ENCODE measurements around the gene ABCC10.
"Not testable (repeated sequence)": the region's sequence is repeated elsewhere in the genome, so short reads cannot be mapped to it uniquely, and the experiment has no call there.

Gene ABCC10, protein sequence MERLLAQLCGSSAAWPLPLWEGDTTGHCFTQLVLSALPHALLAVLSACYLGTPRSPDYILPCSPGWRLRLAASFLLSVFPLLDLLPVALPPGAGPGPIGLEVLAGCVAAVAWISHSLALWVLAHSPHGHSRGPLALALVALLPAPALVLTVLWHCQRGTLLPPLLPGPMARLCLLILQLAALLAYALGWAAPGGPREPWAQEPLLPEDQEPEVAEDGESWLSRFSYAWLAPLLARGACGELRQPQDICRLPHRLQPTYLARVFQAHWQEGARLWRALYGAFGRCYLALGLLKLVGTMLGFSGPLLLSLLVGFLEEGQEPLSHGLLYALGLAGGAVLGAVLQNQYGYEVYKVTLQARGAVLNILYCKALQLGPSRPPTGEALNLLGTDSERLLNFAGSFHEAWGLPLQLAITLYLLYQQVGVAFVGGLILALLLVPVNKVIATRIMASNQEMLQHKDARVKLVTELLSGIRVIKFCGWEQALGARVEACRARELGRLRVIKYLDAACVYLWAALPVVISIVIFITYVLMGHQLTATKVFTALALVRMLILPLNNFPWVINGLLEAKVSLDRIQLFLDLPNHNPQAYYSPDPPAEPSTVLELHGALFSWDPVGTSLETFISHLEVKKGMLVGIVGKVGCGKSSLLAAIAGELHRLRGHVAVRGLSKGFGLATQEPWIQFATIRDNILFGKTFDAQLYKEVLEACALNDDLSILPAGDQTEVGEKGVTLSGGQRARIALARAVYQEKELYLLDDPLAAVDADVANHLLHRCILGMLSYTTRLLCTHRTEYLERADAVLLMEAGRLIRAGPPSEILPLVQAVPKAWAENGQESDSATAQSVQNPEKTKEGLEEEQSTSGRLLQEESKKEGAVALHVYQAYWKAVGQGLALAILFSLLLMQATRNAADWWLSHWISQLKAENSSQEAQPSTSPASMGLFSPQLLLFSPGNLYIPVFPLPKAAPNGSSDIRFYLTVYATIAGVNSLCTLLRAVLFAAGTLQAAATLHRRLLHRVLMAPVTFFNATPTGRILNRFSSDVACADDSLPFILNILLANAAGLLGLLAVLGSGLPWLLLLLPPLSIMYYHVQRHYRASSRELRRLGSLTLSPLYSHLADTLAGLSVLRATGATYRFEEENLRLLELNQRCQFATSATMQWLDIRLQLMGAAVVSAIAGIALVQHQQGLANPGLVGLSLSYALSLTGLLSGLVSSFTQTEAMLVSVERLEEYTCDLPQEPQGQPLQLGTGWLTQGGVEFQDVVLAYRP (N-terminal part only)
- 51.4 to 66.7 (median 66.6) reads per million in 3 donors for total RNA-seq

- Histone ChIP-seq H3K27ac (ENCODE audit: insufficient read depth, low read length, poor library complexity, severe bottlenecking) (peak within 1 kb of the TSS; percentile 83), H3K4me3 (ENCODE audit: insufficient read depth, low read depth, low read length, poor library complexity, severe bottlenecking) (peak within 1 kb of the TSS; percentile 78), H3K36me3 (ENCODE audit: control insufficient read depth, insufficient read depth, low read length) (peaks cover 14% of the 10 kb centered on the region), H3K9me3 (ENCODE audit: control insufficient read depth, low read length) (no peaks in the 10 kb centered on the region), H3K27me3 (replicated peaks; ENCODE audit: control insufficient read depth, insufficient read depth, low read length, poor library complexity, severe bottlenecking) (no peaks in the 10 kb centered on the region), H3K4me1 (ENCODE audit: control insufficient read depth, insufficient read depth, low read length, poor library complexity, severe bottlenecking) (peaks cover 11% of the 10 kb centered on the region)
- peak; percentile 85 to 91 (median 90) for DNase-seq
These were observed at the start of gene ABCC10 for GRCh38 chr6:43427406-43428111. ABCC10 (plus strand) TSS chr6:43427541; CDS start chr6:43427979, 438 bp downstream.

DNA sequence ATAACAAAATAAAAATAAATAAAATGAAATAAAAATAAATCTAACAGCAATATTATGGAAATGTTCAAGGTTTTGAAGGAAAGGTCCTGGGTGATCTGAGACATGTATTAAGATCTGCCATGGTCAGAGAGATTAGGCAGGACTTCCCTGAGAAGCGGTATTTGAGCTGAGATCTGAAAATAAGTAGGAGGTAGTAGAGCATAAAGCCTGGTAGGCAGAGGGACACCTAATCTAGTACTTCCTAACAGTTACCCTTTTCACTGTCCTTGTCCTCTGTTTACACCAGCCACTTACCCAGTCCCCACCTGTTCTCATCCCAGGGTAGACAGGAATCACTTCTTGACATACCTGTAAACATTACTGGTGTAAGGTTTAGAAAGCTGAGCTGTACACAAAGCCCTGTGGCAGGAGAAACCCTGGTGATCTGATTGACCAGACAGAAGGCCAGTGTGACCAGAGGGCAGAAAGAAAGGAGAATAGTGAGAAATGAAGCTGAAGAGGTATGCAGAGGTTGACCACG, 49.6 kb upstream of the ABCC10 start:
- Histone ChIP-seq H3K27me3 (replicated peaks; ENCODE audit: control insufficient read depth, insufficient read depth, low read length, poor library complexity, severe bottlenecking) (no peaks in the 10 kb centered on the region), H3K4me1 (ENCODE audit: control insufficient read depth, insufficient read depth, low read length, poor library complexity, severe bottlenecking) (peaks cover 10% of the 10 kb centered on the region), H3K27ac (ENCODE audit: insufficient read depth, low read length, poor library complexity, severe bottlenecking) (no peak overlapping the region), H3K4me3 (ENCODE audit: insufficient read depth, low read depth, low read length, poor library complexity, severe bottlenecking) (no peak overlapping the region), H3K36me3 (ENCODE audit: control insufficient read depth, insufficient read depth, low read length) (no peaks in the 10 kb centered on the region), H3K9me3 (ENCODE audit: control insufficient read depth, low read length) (no peaks in the 10 kb centered on the region)
- no peak for DNase-seq

DNA sequence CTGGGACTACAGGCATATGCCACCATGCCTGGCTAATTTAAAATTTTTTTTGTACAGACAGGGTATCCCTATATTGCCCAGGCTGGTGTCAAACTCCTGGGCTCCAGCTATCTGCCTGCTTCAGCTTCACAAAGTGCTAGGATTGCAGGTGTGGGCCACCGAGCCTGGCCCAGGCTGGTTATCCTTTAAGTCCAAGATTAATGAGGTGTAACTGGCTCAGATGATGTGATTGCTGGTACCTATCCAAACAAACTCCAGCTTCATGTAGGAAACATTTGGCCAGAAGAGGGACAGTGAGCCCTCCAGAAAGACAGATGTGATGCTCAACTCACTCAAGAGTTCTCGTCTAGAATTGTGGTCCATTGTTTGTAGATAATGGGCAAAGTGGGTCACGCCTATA, 48.7 kb upstream of the ABCC10 start:
- no peaks in the 10 kb centered on the region for H3K9me3 ChIP-seq (ENCODE audit: control insufficient read depth, low read length)
- H3K4me1 ChIP-seq (ENCODE audit: control insufficient read depth, insufficient read depth, low read length, poor library complexity, severe bottlenecking): peaks cover 18% of the 10 kb centered on the region
- no peaks in the 10 kb centered on the region for H3K36me3 ChIP-seq (ENCODE audit: control insufficient read depth, insufficient read depth, low read length)
- no peaks in the 10 kb centered on the region for H3K27me3 ChIP-seq (replicated peaks; ENCODE audit: control insufficient read depth, insufficient read depth, low read length, poor library complexity, severe bottlenecking)
- no peak overlapping the region for H3K4me3 ChIP-seq (ENCODE audit: insufficient read depth, low read depth, low read length, poor library complexity, severe bottlenecking)
- H3K27ac ChIP-seq (ENCODE audit: insufficient read depth, low read length, poor library complexity, severe bottlenecking): no peak overlapping the region
- DNase-seq: no peak

- not testable (repeated sequence) for DNase-seq; H3K36me3 ChIP-seq (ENCODE audit: control insufficient read depth, insufficient read depth, low read length); H3K27me3 ChIP-seq (replicated peaks; ENCODE audit: control insufficient read depth, insufficient read depth, low read length, poor library complexity, severe bottlenecking); H3K27ac ChIP-seq (ENCODE audit: insufficient read depth, low read length, poor library complexity, severe bottlenecking); H3K9me3 ChIP-seq (ENCODE audit: control insufficient read depth, low read length); H3K4me3 ChIP-seq (ENCODE audit: insufficient read depth, low read depth, low read length, poor library complexity, severe bottlenecking)
- H3K4me1 ChIP-seq (ENCODE audit: control insufficient read depth, insufficient read depth, low read length, poor library complexity, severe bottlenecking): peaks cover 30% of the 10 kb centered on the region
These were observed 46.5 kb upstream of the ABCC10 start for GRCh38 chr6:43380858-43381257.

DNA sequence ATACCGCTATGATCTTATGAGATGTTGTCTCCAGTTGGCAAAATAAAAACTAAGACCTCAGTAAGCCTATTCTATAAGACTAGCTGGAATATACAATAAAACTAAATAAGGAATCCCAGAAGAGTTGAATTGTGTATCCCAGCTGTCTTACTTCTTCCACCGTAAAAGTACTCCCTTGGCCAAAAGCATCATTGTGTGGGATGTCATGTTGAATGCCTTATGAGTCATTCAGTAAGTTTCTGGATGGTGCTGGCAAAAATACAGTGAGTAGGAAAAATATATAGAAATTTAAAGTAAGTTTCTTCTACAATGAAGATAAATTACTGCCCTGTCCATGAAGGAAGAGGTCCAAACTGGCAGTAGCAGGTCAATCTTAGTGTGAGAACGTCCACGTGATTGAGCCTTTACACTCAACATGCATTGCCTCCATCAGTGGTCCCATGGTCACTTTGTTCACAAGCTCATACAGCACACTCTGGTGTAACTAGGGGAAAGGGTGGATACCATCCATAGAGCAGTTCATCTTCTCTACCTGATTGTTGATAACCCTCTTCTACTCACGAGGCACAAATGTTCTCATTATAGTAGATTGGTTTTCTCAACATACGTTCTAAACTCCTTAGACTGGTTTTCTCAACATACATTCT, 44.2 kb upstream of the ABCC10 start:
- H3K4me1 ChIP-seq (ENCODE audit: control insufficient read depth, insufficient read depth, low read length, poor library complexity, severe bottlenecking): peaks cover 30% of the 10 kb centered on the region
- H3K36me3 ChIP-seq (ENCODE audit: control insufficient read depth, insufficient read depth, low read length): no peaks in the 10 kb centered on the region
- peak overlapping the region; percentile 82 for H3K27ac ChIP-seq (ENCODE audit: insufficient read depth, low read length, poor library complexity, severe bottlenecking)
- H3K9me3 ChIP-seq (ENCODE audit: control insufficient read depth, low read length): no peaks in the 10 kb centered on the region
- no peak for DNase-seq
- H3K4me3 ChIP-seq (ENCODE audit: insufficient read depth, low read depth, low read length, poor library complexity, severe bottlenecking): peak overlapping the region; percentile 15
- H3K27me3 ChIP-seq (replicated peaks; ENCODE audit: control insufficient read depth, insufficient read depth, low read length, poor library complexity, severe bottlenecking): no peaks in the 10 kb centered on the region

DNA sequence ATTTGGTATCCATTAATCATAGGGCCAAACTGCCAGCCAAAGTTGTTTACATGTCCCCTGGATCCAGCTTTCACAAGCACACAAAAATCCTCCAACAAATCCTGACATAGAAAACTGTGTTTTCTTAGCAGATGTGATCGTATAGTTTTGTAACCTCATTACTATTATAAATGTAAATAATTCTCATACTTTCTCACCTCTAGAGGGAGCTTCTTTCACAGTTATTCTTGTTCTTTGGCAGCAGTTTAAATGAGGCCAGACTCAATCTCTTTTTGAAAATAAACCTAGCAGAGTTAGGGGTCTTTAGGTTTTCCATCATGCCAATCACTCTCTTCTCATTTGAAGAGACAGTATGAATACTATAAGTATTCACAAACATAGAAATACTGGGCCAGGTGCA, 40.8 kb upstream of the ABCC10 start:
- no peak for DNase-seq
- H3K9me3 ChIP-seq (ENCODE audit: control insufficient read depth, low read length): no peaks in the 10 kb centered on the region
- H3K27me3 ChIP-seq (replicated peaks; ENCODE audit: control insufficient read depth, insufficient read depth, low read length, poor library complexity, severe bottlenecking): no peaks in the 10 kb centered on the region
- H3K4me1 ChIP-seq (ENCODE audit: control insufficient read depth, insufficient read depth, low read length, poor library complexity, severe bottlenecking): peaks cover 40% of the 10 kb centered on the region
- no peak overlapping the region for H3K27ac ChIP-seq (ENCODE audit: insufficient read depth, low read length, poor library complexity, severe bottlenecking)
- H3K36me3 ChIP-seq (ENCODE audit: control insufficient read depth, insufficient read depth, low read length): no peaks in the 10 kb centered on the region
- H3K4me3 ChIP-seq (ENCODE audit: insufficient read depth, low read depth, low read length, poor library complexity, severe bottlenecking): no peak overlapping the region

DNA sequence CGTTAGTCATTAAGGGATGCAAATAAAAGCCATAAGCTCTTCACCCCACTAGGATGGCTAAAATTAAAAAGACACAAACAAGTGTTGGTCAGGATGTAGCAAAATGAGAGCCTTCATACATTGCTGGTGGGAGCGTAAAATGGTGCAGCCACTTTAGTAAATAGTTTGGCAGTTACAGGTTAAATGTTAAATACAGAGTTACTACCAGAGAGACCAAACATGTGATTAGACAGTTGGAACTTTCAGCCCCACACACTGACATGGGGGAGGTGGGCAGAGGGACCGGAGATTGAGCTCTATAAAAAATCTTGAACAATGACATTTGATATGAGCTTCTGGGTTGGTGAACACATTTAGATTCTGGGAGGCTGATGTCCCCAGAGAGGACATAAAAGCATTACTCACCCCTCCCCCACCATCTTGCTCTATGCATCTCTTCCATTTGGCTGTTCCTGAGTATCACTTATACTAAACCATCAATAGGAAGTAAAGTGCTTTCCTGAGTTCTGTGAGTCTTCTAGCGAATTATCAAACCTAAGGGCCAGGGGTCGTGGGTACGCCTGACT, 37.5 kb upstream of the ABCC10 start:
- Histone ChIP-seq H3K36me3 (ENCODE audit: control insufficient read depth, insufficient read depth, low read length) (no peaks in the 10 kb centered on the region), H3K4me1 (ENCODE audit: control insufficient read depth, insufficient read depth, low read length, poor library complexity, severe bottlenecking) (peaks cover 21% of the 10 kb centered on the region), H3K9me3 (ENCODE audit: control insufficient read depth, low read length) (no peaks in the 10 kb centered on the region), H3K27ac (ENCODE audit: insufficient read depth, low read length, poor library complexity, severe bottlenecking) (no peak overlapping the region), H3K27me3 (replicated peaks; ENCODE audit: control insufficient read depth, insufficient read depth, low read length, poor library complexity, severe bottlenecking) (no peaks in the 10 kb centered on the region), H3K4me3 (ENCODE audit: insufficient read depth, low read depth, low read length, poor library complexity, severe bottlenecking) (no peak overlapping the region)
- DNase-seq: no peak

DNA sequence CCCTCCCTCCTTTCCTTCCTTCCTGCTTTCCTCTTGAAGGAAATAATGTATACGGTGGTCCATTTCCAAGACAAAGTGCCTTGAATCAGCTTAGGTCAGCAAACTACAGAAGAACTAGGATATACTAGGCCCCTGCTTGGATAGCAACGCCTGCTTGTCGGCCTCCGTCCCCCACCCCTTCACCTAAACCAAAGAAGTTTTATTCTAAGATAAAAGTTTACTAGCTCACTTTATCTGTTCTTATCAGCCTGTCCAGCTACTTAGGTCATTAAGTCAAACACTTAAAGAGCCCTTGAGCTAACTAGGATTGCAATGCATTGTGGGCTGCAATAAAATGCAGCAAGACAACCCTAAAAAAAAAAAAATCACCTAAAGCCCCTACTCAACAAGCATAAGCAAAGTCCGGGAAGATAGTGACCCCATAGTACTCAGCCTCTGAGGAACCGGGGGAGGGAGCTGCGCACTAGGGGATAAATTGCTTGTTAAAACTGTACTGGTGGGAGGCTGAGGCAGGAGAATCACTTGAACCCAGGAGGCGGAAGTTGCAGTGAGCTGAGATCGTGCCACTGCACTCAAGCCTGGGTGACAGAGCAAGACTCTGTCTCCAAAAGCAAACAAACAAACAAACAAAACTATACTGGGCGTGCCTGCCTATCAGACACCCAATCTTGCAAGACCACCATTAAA, 36.4 kb upstream of the ABCC10 start:
- not testable (repeated sequence) for DNase-seq; H3K27me3 ChIP-seq (replicated peaks; ENCODE audit: control insufficient read depth, insufficient read depth, low read length, poor library complexity, severe bottlenecking); H3K36me3 ChIP-seq (ENCODE audit: control insufficient read depth, insufficient read depth, low read length); H3K27ac ChIP-seq (ENCODE audit: insufficient read depth, low read length, poor library complexity, severe bottlenecking); H3K9me3 ChIP-seq (ENCODE audit: control insufficient read depth, low read length)
- Histone ChIP-seq H3K4me3 (ENCODE audit: insufficient read depth, low read depth, low read length, poor library complexity, severe bottlenecking) (peak overlapping the region; percentile 20), H3K4me1 (ENCODE audit: control insufficient read depth, insufficient read depth, low read length, poor library complexity, severe bottlenecking) (peaks cover 16% of the 10 kb centered on the region)
